Coronary artery (tissue), 2 donors: ENCODE measurements around the gene ISM1.

Experiments
- DNase-seq: peaks from one replicate; pipeline ENCODE4 v3.0.0-alpha.2; 2017; ENCODE audit warnings: low spot score
- H3K27ac ChIP-seq, 2 donors: fragments of 200-600 bp; sonication (generic); one replicate each; pipeline ENCODE4 v1.5.1; 2016 to 2019
- H3K4me3 ChIP-seq: fragments of 200-600 bp; sonication (generic); 2 replicates; pipeline ENCODE4 v1.5.1; 2016; ENCODE audit warnings: mild to moderate bottlenecking, moderate library complexity
- CTCF ChIP-seq: fragments of 200-600 bp; sonication (generic); IDR thresholded peaks from one replicate; pipeline ENCODE4 v1.5.1; 2019; ENCODE audit warnings: antibody characterized with exemption

ISM1 gene

DNA sequence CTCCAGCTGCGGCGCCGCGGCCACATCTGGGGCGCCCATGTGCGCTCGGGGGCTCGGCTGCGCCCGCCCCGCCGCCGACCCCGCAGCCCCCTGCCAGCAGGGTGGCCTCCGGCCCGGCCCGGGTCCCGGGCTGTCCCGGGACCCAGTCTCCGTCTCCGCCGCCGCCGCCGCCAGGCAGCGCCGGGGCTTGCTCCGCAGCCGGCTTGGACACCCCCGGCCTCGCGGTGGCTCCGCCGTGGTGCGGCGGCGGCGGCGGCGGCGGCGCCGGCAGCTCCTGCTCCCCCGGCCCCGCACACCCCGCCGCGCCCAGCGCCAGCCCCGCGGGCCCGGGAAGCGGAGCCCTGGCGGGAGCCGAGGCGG is 219 bp downstream of the ISM1 start:
- no peak for TF ChIP-seq CTCF
- Histone ChIP-seq H3K4me3 (peak overlapping the region; percentile 81), H3K27ac (peak overlapping the region in 1 of 2 donors; percentile 72)
- no peak for DNase-seq

- H3K4me3 ChIP-seq = peak overlapping the region; percentile 81
- DNase-seq = no peak
- no peak for TF ChIP-seq CTCF
- peak overlapping the region in 1 of 2 donors; percentile 72 for H3K27ac ChIP-seq
These were observed 722 bp downstream of the ISM1 start for GRCh38 chr20:13221673-13222318.

- no peak for DNase-seq
- Histone ChIP-seq H3K27ac (peak overlapping the region in 1 of 2 donors; percentile 72), H3K4me3 (peak overlapping the region; percentile 81)
- no peak for TF ChIP-seq CTCF
These were observed 1.2 kb downstream of the ISM1 start for GRCh38 chr20:13222319-13222716.

DNA sequence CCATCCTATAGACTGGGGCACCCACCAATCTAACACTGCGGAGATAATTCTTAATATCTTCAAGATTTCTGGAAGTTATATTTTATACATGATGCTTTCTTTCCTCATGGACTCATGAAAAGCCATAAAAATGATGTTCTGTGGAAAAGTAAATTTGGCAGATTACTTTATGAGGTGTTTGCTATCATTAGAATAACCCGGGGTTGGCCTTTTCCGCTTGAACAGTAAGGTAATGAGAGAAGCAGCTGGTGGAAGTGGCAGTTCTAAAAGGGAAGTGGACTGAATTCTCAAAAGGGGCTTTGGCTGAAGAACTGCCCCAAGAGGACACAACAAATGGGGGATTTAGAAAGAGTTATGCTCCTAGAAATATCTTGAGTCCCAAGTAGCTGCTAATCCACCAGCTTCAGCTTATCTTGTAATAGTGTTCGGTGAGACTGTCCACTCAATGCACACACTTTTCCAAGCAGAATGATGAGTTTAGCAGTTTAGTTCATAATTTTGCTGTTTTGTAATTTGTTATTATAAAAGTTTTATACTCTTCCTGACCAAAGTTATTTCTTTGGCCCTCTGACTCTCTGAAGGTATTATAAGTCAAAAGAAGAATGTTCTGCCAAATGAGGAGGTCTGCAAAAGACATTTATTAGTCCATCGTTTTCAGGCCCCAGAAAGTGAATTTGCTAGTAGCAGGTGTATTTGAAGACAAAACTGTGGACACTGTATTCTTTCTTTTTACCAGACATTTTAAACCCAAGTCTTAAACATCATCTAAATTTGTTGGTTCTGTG is 2.9 kb downstream of the ISM1 start:
- DNase-seq = no peak
- TF ChIP-seq CTCF = no peak
- no peak overlapping the region for H3K4me3 ChIP-seq
- H3K27ac ChIP-seq = no peak overlapping the region

- Histone ChIP-seq H3K27ac (no peak overlapping the region), H3K4me3 (no peak overlapping the region)
- no peak for DNase-seq
- TF ChIP-seq CTCF = no peak
These were observed 5.3 kb downstream of the ISM1 start for GRCh38 chr20:13226367-13226766.

DNA sequence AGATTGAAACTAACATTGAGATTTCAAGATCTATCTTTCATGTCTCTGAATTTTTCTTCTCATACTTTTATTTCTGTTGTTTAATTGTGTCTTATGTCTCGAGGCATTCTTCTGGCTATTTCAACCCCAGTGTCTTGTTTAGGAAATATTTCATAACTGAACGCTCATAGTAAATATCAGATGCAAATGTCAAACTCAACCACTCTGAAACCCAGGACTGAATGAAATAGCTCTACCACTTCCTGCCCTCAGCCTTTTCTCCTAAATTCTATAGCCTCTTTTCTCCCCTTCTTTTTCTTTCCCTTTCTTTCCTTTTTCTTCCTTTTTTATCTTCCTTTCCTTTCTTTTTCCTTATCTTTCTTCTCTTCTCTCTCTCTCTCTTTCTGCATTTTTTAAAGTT is 7.7 kb downstream of the ISM1 start:
- no peak overlapping the region for H3K4me3 ChIP-seq
- TF ChIP-seq CTCF = no peak
- H3K27ac ChIP-seq = no peak overlapping the region
- no peak for DNase-seq

- no peak for DNase-seq
- no peak for TF ChIP-seq CTCF
- Histone ChIP-seq H3K27ac (no peak overlapping the region), H3K4me3 (no peak overlapping the region)
These were observed 8.5 kb downstream of the ISM1 start for GRCh38 chr20:13229538-13229937.
